Measurements from ENCODE around the gene C11orf58.

C11orf58 gene

GRCh38 chr11:16738193-16738946, at the start of gene C11orf58:
TSS of gene C11orf58 (plus strand) at chr11:16738647. CDS start at chr11:16738779, 132 bp downstream.
- DNase-seq: peak; percentile 88

DNA sequence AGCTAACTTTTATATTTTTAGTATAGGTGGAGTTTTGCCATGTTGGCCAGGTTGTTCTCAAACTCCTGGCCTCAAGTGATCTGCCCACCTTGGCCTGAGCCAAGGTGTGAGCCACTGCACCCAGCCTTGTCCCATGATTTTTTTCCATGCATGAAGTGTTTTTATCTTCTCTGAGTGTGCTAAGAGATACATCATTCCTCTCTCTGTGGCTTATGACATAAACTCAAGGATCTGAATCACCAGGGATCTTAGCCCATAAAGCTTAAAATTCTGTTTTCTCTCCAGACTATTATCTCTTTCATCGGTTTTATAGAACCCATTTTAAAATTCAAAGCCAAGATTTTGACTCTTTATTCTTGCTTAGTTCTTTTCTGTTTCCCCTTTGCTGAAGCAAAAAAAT, 48.4 kb upstream of the C11orf58 start:
- no peak for DNase-seq

- DNase-seq: no peak
Measured at GRCh38 chr11:16703795-16704194, 34.7 kb upstream of the C11orf58 start.

DNA sequence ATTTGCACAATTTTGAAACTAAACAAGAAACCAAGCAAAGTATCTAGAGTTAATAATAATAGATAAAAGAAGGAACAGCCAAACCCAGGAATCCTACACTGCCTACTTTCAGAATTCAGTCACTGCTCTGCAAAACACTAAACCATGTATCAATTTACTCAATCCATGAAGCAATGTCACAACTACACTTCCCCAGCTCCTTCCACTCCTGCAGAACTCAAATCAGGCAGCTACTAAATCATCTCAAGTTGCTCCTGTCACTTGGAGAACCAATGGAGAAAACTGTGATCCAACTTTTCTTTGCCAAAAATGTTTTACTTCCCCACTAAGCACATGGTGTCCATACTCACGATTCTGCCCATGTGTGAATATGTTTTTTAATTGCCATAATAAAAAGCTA, 24.9 kb upstream of the C11orf58 start:
- DNase-seq: no peak

- no peak for DNase-seq
Measured at GRCh38 chr11:16722581-16723344, 15.7 kb upstream of the C11orf58 start.

DNA sequence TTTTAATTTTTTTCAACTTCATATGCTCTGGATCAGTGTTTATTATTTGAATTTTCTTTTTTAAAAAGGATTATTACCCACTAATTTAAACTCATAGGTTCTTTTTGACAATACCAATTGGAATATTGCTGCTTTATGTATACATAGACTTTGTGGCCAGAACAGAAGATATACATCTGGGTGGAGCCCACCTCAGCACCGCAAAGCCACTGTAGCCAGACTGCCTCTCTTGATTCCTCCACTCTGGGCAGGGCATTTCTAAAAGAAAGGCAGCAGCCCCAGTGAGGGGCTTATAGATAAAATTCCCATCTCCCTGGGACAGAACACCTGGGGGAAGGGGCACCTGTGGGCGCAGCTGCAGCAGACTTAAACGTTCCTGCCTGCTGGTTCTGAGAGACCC, 10.6 kb upstream of the C11orf58 start:
- no peak for DNase-seq

- no peak for DNase-seq
Measured at GRCh38 chr11:16737818-16738192, 642 bp upstream of the C11orf58 start.

- no peak for DNase-seq
Measured at GRCh38 chr11:16738947-16739815, 734 bp downstream of the C11orf58 start.

- no peak for DNase-seq
Measured at GRCh38 chr11:16741473-16741872, 3.0 kb downstream of the C11orf58 start.

GRCh38 chr11:16743478-16743877, 5.0 kb downstream of the C11orf58 start:
- no peak for DNase-seq

DNA sequence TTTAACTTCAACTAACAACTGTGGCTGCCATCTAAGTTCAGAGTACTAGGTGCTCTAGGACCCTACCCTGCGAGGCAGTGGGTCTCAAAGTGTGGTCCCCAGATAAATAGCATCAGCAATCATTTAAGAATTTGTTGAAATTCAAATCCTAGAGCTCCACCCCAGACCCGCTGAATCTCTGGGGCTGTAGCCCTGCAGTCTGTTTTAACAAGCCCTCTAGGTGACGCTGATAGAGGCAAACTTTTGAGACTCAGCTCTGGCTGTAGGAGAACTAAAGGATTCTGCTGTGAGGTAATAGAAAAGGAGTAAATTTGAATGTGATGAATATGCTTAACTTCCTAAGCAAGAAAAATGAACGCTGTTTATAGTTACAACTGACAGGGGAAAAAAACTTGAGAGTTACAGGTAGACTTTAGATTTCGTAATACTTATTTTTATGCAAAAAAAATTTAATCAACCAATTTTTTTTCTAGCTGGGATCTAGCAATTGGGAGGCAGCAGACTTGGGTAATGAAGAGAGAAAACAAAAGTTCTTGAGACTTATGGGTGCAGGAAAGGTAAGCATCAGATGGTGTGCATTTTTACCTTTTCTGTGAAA, 5.8 kb downstream of the C11orf58 start:
- DNase-seq: no peak

DNA sequence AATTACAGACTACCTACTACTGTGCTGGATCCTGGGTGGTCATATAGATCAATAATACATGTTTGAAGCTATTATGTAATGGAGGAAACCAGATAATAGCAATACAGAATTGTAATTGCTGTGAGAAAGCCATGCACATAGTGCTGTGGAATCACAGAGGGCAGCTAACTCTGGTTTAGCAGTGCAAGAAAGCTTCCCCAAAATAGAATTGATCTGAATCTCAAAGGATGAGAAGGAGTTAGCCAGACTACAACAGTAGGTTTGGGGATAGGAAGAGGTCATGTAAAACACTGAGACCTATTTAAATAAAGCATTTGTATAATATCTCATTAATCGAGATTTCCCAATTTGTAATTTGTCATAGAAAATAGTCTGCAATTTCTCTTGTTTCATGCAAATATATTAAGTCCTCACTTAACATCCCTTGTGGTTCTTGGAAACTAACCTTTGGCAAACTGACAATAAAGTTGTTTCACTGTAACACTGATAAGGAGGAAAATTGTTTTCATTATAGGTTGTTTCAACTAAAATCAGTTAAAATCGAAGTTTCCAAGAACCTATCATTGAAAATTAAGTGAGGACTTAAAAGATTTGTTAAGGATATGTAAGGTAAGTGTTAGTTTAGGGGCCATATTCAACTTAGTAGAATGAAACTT, 7.6 kb downstream of the C11orf58 start:
- no peak for DNase-seq

DNA sequence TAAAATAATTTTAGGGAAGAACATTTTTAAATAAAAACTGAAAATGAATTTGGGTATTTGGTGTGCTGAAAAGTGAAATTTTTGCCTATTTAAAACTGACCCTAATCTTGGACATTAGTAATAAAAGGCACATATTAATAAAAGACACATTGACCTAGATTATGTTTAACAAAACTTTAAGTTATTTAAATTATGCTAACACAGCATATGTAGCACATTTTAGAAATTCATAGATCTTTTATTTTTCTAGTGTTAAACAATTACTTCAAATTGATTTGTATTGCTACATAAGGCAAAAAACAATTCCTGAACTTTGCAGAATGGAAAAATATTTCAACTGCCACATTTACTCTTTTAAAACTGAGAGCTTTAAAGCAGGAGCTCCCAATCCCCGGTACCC, 10.6 kb downstream of the C11orf58 start:
- DNase-seq: no peak

DNA sequence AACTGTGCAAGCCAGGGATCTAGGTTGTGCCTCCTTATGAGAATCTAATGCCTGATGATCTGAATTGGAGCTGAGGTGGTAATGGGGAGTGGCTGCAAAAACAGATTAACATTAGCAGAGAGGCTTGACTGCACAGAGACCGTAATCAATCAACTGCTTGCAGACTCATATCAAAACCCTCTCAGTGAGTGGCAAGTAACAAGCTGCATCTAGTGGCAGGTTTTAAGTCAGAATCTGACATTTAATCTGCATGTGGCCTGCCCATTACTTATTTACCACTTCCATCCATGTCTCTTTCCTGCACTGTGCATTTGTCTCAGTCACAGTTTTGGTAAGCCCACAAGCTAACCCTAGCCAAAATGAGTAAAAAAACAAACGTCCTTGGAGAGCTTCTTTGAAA, 11.2 kb downstream of the C11orf58 start:
- no peak for DNase-seq

GRCh38 chr11:16750417-16750816, 12.0 kb downstream of the C11orf58 start:
- DNase-seq: no peak

GRCh38 chr11:16758382-16759024, 20.1 kb downstream of the C11orf58 start:
- DNase-seq: no peak

- no peak for DNase-seq
Measured at GRCh38 chr11:16759857-16760508, 21.5 kb downstream of the C11orf58 start.

- DNase-seq: no peak
Measured at GRCh38 chr11:16763746-16764145, 25.3 kb downstream of the C11orf58 start.

- no peak for DNase-seq
Measured at GRCh38 chr11:16764888-16765287, 26.4 kb downstream of the C11orf58 start.

DNA sequence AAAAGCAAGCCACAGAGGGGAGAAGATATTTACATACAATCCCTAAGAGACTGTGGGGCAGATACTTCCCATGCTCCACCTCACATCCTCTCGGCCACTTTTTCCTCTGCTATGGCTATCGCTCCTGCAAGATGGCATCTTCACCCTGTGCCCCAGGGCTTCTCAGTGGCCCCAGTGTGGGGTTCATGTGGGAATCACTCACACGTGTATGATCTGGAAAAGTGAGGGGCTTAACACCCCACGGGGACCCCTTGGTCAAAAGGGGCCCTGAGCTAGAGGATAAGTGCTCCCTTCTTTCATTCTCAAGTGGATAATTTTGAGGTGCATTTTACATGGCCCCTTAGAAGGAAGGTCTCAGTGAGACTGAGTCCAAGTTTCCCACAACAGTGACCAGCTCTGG, 28.7 kb downstream of the C11orf58 start:
- DNase-seq: no peak

- no peak for DNase-seq
Measured at GRCh38 chr11:16767957-16768356, 29.5 kb downstream of the C11orf58 start.
